HG02798 (cell line): Measurements from ENCODE around the gene GRM5.
"Not testable (repeated sequence)": the region's sequence is repeated elsewhere in the genome, so short reads cannot be mapped to it uniquely, and the experiment has no call there.

ENCODE experiments used
- ATAC-seq: cut with Tn5 transposase; IDR thresholded peaks from one replicate; pipeline ENCODE4 v1.9.1; 2021; ENCODE audit warnings: mild to moderate bottlenecking; ENCODE audit not compliant: unreplicated experiment, poor library complexity

Gene GRM5

DNA sequence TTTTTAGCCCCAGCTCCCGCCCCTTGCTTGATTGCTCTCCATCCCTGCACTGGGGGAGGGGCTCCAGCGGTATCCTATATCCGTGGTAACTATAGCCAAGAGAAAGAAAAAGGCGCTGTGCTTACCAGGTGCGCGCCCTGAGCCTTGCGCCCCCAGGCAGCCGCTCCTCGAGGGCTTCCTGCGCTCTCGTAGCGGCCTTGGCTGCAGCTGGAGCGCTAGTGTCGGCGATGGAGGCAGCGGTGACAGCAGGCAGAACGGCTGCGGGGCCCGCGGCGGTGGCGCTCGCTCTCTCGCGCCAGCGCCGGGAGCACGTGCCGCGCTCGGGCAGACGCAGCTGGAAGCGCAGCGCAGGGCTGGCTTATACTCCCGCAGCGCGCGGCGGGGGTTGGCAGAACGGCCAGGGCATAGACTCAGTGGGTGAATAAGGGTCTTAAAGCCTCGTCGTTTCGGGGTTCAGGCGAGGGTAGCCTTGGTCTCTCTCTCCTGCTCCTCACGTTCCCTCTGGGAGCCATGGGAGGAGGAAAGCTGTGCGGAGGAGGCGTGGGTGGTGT, at the start of gene GRM5:
GRM5 (minus strand) TSS at position 332 of the 551 bp plus-strand sequence. CDS start 18,110 bp downstream, outside the sequence.
- not testable (repeated sequence) for ATAC-seq

DNA sequence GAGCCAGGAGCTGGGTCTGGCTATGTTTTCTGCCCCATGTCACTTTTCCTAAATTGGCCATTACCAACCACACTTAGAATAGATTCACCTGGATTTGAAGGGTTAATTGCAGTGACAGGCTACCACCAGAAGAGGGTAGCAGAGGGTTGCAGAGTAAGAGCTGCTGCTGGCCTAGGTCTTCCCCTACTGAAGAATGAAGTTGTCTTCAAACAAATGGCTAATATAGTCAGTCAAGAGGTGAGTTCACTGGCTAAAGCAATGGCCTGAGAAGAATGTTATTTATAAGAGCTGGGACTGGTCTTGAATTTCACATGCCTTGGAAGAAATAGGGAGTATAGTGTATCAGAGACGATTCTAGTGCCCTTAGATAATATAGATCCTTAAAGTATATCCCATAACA, 32.2 kb upstream of the GRM5 start:
- ATAC-seq, result peak; percentile 91

DNA sequence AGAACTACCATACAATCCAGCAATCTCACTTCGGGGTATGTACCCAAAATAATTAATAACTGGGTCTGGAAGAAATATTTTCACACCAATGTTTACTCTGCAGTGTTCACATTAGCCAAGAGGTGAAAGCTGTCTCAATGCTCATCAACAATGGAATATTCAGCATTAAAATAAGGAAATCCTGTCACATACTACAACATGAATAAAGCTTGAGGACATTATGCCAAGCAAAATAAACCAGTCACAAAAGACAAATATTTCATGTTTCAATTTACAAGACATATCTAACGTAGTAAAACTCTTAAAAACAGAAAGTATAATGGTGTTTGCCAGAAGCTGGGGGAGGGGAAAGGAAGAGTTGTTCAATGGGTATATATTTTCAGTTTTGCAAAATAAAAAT, 28.0 kb upstream of the GRM5 start:
- not testable (repeated sequence) for ATAC-seq

DNA sequence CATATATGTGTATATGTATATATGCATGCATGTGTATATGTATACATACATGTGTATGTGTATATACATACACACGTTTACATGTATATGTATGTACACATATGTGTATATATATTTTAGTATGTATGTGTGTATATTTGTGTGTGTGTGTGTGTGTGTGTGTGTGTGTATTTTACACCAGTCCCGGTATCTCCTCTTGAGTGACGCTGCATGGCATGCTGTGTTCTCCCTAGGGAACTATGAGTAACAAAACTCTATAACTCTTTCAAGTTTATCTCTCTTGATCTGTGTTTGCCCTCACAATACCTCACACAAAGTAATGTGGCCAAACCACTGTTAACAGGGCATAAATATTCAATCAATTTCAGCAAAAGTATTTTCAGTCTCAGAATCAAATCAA, 19.2 kb upstream of the GRM5 start:
- ATAC-seq, result not testable (repeated sequence)

DNA sequence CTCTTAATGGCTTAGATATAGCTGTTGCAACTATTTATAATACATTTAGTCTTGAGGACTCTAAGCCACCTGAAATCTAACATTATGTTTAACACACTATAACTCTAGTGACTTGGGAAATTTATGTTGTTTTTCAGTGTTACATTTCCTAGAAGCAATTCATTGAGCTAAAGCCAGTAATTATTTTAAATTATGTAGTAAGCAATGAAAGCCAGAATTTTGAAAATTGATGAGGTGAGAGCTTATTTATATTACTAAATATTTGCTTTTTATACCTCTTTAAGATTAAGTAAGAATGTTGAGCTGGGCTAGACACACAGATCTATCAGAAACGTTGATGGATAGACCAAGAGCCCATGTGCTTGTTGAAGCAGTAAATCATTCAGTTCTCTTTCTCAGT, 5.1 kb upstream of the GRM5 start:
- not testable (repeated sequence) for ATAC-seq

DNA sequence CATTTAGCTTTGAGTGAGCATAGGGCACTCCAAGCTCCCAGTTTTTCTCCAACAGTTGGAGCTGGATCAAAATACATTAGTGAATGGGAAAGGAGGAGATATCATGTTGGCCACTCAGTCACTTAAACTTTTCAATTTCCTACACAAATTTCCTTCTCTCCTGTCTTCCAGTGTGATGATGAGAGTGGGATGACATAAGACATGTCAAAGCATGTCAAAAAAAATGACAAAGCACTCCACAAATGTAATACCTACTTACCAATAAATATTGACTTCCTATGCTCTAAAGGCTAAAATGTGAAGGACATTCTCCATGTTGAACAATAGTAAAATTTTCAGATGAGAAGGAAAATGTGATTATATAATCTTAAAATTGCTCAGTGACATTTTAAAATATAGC, 1.5 kb upstream of the GRM5 start:
- no peak for ATAC-seq

DNA sequence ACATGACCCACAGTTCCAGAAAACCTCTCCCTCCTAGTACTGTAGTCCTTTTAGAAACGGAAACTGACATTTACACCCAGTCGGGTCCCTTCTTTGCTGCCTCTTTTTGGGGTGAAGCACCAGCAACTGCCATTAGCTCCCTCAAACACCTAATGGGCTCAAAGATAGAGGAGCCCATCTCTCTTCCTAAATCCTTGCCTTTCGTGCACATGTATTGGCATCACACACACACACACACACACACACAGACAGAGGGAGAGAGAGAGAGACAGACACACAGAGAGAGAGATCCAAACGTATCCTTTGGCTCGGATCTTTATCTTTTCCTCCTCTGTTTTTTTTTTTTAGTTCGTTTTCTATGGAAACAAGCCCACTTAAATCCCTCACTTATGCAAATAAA, 716 bp downstream of the GRM5 start:
- ATAC-seq, result no peak

DNA sequence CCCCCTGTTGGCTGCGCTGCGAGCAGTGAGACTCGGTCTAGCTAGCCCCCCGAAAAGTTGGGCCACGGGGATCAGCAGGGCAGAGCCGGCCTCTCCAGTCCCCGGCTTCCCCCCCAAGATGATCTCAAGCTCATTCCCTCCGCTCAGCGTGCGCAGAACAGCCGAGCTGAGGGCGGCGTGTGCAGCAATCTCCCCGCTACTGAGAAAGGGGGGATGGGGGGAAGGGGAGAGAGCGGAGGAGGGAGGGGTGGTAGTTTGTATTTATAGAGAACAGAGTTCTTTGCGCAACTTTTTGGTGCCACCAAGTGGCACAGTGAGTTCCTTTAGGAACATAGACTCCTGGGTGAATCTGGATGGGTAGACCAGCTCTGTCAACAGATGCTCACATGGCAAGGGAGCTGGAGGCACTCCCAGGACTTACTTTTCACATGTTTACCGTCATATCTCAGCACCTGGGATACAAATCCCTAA, 2.3 kb downstream of the GRM5 start:
- ATAC-seq, result not testable (repeated sequence)

DNA sequence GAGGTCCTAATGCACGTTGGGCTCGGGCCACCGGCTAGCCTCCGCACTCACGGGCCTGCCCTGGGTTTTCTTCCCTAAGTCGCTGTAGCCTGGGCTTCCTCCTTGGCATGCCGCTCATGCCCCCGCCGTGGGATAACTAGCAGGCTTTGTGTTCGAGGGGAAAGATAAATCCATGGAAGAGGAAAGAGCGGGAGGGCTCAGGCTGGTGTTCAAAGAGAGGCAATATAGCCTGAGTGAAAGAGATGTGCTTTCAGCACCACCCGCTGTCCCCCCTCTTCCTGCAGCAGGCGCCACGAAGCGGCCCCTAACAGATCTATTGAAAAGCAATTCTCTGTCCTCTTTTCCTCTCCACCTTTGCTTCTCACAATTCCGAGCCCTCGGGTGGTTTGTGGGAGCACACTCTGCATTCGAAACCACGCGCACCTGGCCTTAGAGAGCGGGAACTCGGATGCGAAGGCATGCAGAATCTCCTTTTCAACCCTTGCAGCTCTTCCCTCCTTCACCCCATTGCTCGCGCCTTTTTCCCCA, 2.9 kb downstream of the GRM5 start:
- ATAC-seq, result not testable (repeated sequence)

DNA sequence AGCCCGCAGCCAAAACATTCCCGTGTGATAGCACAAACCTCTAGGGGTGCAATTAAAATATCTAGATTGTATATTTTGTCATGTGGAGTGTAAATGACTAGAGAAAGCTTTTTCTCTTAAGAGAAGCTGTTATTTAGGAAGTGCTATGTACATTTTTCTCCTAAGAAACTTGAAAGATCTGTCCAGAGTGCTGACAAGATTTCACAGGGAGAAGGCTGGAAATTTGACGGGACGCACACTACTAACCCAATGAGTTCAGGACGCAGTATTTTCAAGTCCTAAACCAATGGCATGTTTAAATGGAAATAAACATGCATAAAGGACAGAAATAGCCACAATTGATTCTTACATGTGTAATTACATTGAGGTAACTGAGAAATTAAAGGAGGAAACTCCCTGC, 3.9 kb downstream of the GRM5 start:
- not testable (repeated sequence) for ATAC-seq

DNA sequence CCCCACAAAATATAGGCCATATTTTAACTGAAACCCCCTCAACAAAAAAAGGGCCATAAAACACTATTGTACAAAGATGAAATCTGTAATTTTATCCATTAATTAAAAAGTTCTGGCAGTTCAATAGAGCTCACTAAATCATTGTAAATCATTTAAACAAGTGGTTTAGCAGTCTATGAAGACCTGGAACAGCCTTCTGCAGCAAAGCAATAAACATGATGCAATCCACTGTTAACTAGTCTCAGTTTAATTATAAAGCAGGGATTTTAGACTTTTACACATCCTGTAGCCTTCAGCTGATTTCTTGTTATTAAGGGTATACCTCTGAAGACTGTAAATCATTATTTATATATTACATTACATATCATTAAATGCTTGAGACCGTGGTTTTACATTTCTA, 8.4 kb downstream of the GRM5 start:
- ATAC-seq, result not testable (repeated sequence)

DNA sequence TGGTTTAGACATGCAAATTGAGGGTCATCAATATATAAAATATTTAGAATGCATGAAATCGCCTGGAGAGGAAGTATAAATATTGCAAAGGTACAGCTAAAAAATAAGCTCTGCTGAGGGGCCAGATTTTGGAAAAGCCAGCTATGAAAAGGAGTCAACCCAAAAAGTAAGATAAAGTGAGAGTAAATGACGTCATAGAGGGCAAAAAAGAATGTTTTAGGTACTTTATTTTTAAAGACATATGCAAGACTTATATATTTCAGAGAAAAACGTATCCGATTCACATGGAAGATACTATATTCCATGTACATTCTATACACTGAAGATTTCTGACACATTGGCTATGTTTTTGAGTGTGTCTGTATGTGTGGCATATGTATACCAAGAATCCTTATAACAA, 13.6 kb downstream of the GRM5 start:
- no peak for ATAC-seq

DNA sequence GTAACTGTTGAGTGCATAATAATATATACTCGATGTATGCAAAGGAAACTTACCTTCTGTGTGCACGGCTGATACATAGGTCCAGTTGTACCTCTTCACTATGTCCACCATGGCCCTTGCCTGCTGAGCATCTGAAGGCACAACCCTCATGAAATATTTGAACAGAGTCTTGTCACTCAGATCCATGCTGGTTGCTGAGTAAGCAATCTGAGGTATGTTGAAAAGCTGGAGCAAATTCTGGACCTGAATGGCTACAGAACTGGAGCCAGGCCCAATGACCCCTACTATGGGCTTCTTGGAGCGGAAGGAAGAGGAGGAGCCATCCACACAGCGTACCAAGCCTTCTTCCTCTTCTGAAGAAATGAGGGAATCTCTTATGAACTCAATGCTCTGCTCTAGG, 18.6 kb downstream of the GRM5 start:
- ATAC-seq, result not testable (repeated sequence)

DNA sequence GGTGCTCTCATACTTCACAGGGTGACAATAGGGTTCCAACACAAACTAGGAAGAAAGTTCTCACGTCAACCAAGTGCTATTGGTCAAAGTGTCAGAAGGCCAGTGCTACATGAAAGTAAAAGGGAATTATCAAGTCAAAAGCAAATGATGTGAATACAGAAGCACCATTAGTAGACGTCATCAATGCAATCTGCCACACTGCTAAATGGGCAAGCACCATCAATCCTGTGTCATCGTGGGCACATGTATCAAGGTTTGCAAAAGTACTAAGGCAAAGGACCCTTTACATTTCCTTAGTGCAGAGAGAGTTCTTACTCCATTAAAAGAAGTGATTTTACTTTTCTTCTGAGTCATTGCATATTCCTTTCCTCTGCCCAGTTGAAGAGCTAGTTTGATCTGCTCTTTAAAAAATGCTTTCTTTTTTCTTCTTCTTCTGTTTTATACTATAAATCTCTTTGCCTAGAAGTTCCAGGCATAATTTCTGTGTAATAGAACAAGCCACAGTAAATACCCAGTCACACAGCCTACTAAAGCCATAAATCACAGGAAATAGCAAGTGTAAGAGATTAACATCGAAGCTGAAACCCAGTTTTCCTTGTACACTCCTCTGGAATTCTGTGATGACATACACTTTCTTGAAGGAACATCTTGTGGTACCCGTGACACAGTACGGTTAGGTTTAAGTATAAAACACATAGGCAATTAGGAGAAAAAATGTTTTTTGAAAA, 21.8 kb downstream of the GRM5 start:
- not testable (repeated sequence) for ATAC-seq

DNA sequence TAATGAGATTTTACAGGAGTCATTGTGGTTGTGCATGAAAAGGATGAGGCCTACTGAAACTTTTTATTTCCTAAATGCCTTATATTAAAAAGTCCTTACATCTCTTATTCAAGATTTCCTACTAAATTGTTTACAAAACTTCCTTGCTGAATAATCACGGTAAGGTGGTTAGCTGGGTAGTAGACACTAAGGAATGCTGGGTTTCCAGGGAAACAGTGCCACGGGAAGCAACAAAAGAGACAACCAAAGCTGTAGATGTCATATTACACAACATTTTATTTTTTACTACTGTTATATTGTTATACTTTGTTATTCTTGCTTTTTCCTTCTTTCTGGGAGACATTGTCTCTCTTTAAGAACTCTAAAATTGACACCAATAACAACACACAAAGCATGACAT, 36.1 kb downstream of the GRM5 start:
- ATAC-seq, result not testable (repeated sequence)

DNA sequence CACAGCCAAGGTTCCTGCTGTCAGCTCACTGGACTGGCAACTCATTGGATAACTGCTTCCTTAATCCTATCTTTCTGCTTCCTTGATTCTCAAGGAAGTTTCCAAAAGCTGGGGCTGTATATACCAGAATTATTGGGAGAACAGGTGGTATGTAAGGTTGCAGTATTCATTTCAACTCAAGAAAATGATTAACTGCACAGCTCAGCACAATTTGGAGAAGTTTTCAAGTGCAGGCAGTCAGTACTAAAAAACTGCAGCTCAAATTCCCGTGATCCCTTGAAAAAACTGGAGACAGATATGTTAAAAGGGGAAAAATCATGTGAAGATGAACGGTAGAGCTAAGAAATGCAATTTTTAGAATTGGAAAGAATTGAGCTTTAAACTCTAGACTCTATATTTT, 44.4 kb downstream of the GRM5 start:
- ATAC-seq, result no peak

DNA sequence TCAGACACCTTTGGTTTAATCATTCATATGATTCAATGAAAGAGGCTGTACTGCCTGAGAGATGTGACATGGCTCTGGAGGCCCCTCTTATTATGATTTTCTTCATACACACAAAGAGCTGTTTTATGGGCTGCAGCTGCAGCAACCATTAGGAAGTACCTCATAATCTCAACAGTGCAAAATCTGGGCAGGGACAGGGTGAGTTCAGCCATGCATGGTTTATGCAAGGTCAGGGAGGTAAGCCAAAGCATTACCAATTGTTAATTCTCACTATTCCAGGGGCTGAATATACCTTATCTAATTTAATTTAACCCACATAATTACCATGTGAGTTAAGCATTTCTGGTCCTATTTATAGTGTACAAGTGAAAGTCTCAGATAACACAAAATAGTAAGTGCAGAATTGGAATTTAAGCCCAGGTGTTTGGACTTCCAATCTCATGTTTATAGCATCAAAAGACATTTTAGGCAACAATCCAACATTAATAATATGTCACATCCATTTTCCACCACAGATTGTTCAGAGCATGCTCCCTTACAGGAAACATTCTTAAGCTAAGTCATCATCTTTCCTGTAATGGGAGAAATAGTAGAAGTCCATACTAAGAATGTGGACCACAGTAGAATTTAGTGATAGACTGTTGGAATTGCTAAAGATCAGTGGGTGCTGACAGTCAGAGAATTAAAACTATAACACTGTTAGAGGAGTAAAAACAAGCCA, 45.8 kb downstream of the GRM5 start:
- ATAC-seq, result not testable (repeated sequence)

DNA sequence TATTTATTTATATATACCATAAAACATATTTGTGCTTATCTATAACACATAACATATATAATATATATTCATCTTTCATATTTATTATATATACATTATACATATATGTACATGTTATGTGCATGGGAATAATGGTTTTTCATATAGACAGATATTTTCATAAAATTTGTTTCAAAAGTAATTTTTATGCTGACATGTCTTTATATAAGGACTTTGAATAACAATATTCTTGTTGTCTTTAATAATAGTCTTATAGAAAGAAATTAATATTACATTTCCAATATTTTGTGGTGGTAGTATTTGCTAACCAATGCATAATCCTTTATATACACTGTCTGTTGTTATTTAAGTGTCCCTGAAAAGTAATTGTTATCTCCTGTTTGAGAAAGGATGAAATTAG, 49.6 kb downstream of the GRM5 start:
- ATAC-seq, result no peak

DNA sequence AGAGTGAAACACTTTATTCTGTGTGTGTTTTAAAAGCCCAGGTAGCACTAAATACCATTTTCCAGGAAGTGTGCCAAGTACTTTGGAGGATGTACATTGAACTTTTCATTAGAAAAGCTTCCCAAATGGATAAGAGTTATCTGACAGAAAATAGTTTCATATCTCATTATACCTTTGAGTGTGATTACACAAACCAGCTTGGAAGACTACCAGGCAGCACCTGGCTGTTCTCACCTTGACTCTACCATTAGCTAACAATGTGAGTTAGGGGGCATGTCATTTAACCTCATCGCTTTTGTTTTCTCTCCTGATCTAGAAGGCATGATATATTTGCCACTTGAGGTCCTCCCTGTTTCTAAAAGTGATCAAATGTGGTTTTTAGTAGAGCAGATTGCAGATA, 50.2 kb downstream of the GRM5 start:
- ATAC-seq, result no peak

DNA sequence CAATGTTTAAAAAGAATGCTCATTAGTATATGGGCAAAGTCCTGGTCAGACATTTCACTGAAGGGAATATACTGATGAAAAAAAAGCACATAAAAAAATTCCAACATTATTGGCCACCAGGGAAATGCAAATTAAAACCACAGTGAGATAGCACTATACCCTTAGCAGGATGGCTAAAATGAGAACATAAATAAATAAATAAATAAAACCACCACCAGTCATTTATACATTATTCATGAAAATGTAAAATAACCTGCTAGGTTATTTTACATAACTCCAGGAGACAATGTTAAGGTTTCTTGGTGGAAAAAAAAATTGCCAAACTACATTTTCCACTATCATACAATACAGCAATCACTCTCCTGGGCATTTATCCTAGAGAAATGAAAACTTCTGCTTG, 64.9 kb downstream of the GRM5 start:
- not testable (repeated sequence) for ATAC-seq

DNA sequence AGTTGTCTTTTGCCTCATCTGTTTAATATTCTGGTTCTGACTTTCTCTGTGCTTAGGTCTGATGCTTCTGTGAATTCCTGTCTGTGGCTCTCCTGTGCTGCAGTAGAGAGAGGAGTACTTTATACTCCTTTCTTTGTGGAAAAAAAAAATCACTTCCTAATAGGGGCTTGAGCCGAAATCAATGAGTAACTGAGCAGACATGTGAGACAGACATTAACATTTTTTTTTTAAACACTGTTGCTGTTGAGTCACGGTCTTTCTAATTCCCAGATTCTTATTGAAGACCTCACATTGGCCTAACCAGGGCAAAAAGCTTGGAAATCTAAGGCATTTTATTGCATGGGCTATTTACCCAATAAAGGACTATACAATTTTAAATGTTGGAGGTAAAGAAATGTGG, 86.1 kb downstream of the GRM5 start:
- no peak for ATAC-seq
